Keratinocyte (primary cell): ENCODE measurements around the gene PFKM.

Experiments used
- CTCF ChIP-seq, 3 experiments: IDR thresholded peaks in 1 of 3; conservative IDR thresholded peaks in 1 of 3; optimal IDR thresholded peaks in 1 of 3; 2 replicates in 2 of 3; 3 replicates in 1 of 3; pipeline versions ENCODE3 to v1.5.1; 2011; ENCODE audit warnings: low read length in 3 of 3, mild to moderate bottlenecking in 3 of 3, moderate library complexity in 2 of 3, control low read depth in 1 of 3, inconsistent platforms in 1 of 3; ENCODE audit not compliant: insufficient read depth in 2 of 3; ENCODE audit errors: extremely low read depth in 1 of 3
- EZH2 ChIP-seq: IDR thresholded peaks from one replicate; pipeline ENCODE4 v1.6.1; 2012; ENCODE audit warnings: inconsistent platforms, mild to moderate bottlenecking, low read length, moderate library complexity

GRCh38 chr12:48193623-48194022 is 74.5 kb downstream of the PFKM start:
- no peak for TF ChIP-seq CTCF (optimal IDR thresholded peaks at IDR 0.05 in 1 of 3, IDR thresholded peaks at IDR 0.05 in 1 of 3, conservative IDR thresholded peaks at IDR 0.05 in 1 of 3; ENCODE audit: extremely low read depth in 1 of 3, insufficient read depth in 2 of 3, low read length in 3 of 3)
- no peak for TF ChIP-seq EZH2
